SK-N-SH treated with all-trans-retinoic acid at 6 μM for 48 hours (cell line): ENCODE data around the gene CACNA1B.

Source experiments
- ATAC-seq: fragments of 200-7000 bp; cut with Tn5 transposase; 3 replicates; pipeline ENCODE4 v1.9.1; 2020; ENCODE audit warnings: mild to moderate bottlenecking, moderate library complexity
- ARNTL ChIP-seq: fragments of 450-650 bp; formaldehyde crosslinking; IDR thresholded peaks from 2 replicates; pipeline ENCODE4 v1.5.0; 2020; ENCODE audit warnings: low read depth, mild to moderate bottlenecking, moderate library complexity, borderline replicate concordance
- BACH2 ChIP-seq: fragments of 250-450 bp; sonication (Bioruptor Pico); IDR thresholded peaks from 2 replicates; pipeline ENCODE4 v1.9.0; 2021; ENCODE audit warnings: mild to moderate bottlenecking, borderline replicate concordance
- CREB5 ChIP-seq: fragments of 250-450 bp; sonication (Bioruptor Pico); IDR thresholded peaks from 2 replicates; pipeline ENCODE4 v1.5.1; 2020; ENCODE audit warnings: low read depth, mild to moderate bottlenecking, moderate library complexity
- CSDC2 ChIP-seq: fragments of 250-450 bp; sonication (Bioruptor Pico); IDR thresholded peaks from 2 replicates; pipeline ENCODE4 v1.5.0; 2020; ENCODE audit warnings: mild to moderate bottlenecking, moderate library complexity
- CSRNP3 ChIP-seq: fragments of 250-450 bp; sonication (Bioruptor Pico); IDR thresholded peaks from 2 replicates; pipeline ENCODE4 v1.5.1; 2021; ENCODE audit warnings: mild to moderate bottlenecking, moderate library complexity
- ESRRG ChIP-seq: fragments of 250-450 bp; sonication (Bioruptor Pico); IDR thresholded peaks from 2 replicates; pipeline ENCODE4 v1.6.1; 2021; ENCODE audit warnings: mild to moderate bottlenecking
- GLIS3 ChIP-seq: fragments of 250-450 bp; sonication (Bioruptor Pico); IDR thresholded peaks from 2 replicates; pipeline ENCODE4 v1.5.0; 2020; ENCODE audit warnings: mild to moderate bottlenecking, moderate library complexity
- ISL1 ChIP-seq: fragments of 250-450 bp; sonication (Bioruptor Pico); IDR thresholded peaks from 2 replicates; pipeline ENCODE4 v2.1.2; 2022; ENCODE audit warnings: mild to moderate bottlenecking, moderate library complexity
- OSR1 ChIP-seq: fragments of 250-450 bp; sonication (Bioruptor Pico); IDR thresholded peaks from 2 replicates; pipeline ENCODE4 v1.8.0; 2022; ENCODE audit warnings: moderate library complexity, mild to moderate bottlenecking, inconsistent platforms
- PATZ1 ChIP-seq: fragments of 250-450 bp; sonication (Bioruptor Pico); IDR thresholded peaks from 2 replicates; pipeline ENCODE4 v1.8.0; 2020; ENCODE audit warnings: mild to moderate bottlenecking, moderate library complexity, borderline replicate concordance
- PPARA ChIP-seq: fragments of 250-450 bp; sonication (Bioruptor Pico); IDR thresholded peaks from 2 replicates; pipeline ENCODE4 v1.5.0; 2020; ENCODE audit warnings: mild to moderate bottlenecking, borderline replicate concordance
- RARB ChIP-seq: fragments of 250-450 bp; sonication (Bioruptor Pico); IDR thresholded peaks from 2 replicates; pipeline ENCODE4 v1.8.0; 2021; ENCODE audit warnings: mild to moderate bottlenecking, moderate library complexity
- SNAI2 ChIP-seq: fragments of 250-450 bp; sonication (Bioruptor Pico); IDR thresholded peaks from 2 replicates; pipeline ENCODE4 v1.5.0; 2020; ENCODE audit warnings: mild to moderate bottlenecking, moderate library complexity
- TCF4 ChIP-seq: fragments of 250-450 bp; sonication (Bioruptor Pico); IDR thresholded peaks from 2 replicates; pipeline ENCODE4 v1.8.0; 2021; ENCODE audit warnings: mild to moderate bottlenecking, moderate library complexity, borderline replicate concordance
- TOX ChIP-seq: fragments of 250-450 bp; sonication (Bioruptor Pico); IDR thresholded peaks from 2 replicates; pipeline ENCODE4 v1.8.0; 2021; ENCODE audit warnings: mild to moderate bottlenecking, moderate library complexity, borderline replicate concordance
- TSHZ2 ChIP-seq: fragments of 250-450 bp; sonication (Bioruptor Pico); IDR thresholded peaks from 2 replicates; pipeline ENCODE4 v1.5.0; 2020; ENCODE audit warnings: mild to moderate bottlenecking, moderate library complexity
- ZC3H10 ChIP-seq: fragments of 250-450 bp; sonication (Bioruptor Pico); IDR thresholded peaks from 2 replicates; pipeline ENCODE4 v1.5.1; 2021; ENCODE audit warnings: mild to moderate bottlenecking, moderate library complexity
- ZFP3 ChIP-seq: fragments of 250-450 bp; sonication (Bioruptor Pico); IDR thresholded peaks from 2 replicates; pipeline ENCODE4 v1.5.0; 2020; ENCODE audit warnings: mild to moderate bottlenecking, moderate library complexity
- ZFP30 ChIP-seq: fragments of 450-650 bp; formaldehyde crosslinking; IDR thresholded peaks from 2 replicates; pipeline ENCODE4 v1.5.0; 2022; ENCODE audit warnings: mild to moderate bottlenecking, moderate library complexity
- ZNF565 ChIP-seq: fragments of 450-650 bp; formaldehyde crosslinking; conservative IDR thresholded peaks from 2 replicates; pipeline ENCODE4 v1.5.0; 2020; ENCODE audit warnings: low read depth, mild to moderate bottlenecking, moderate library complexity
- ZNF70 ChIP-seq: fragments of 450-650 bp; formaldehyde crosslinking; IDR thresholded peaks from 2 replicates; pipeline ENCODE4 v1.5.0; 2020; ENCODE audit warnings: mild to moderate bottlenecking, moderate library complexity
- ZNF8 ChIP-seq: fragments of 450-650 bp; formaldehyde crosslinking; IDR thresholded peaks from 2 replicates; pipeline ENCODE4 v1.5.0; 2020; ENCODE audit warnings: mild to moderate bottlenecking, moderate library complexity

The CACNA1B gene

GRCh38 chr9:137902646-137903045 is 25.1 kb downstream of the CACNA1B start (continued):
- TF ChIP-seq PPARA (CRISPR knock-in tag) = no peak
- no peak for TF ChIP-seq TCF4 (CRISPR knock-in tag)
- TF ChIP-seq, all 23 proteins: peak for 0

GRCh38 chr9:137905740-137906139 is 28.2 kb downstream of the CACNA1B start:
- no peak for ATAC-seq
- no peak for TF ChIP-seq ARNTL (CRISPR knock-in tag)
- no peak for TF ChIP-seq CSRNP3 (CRISPR knock-in tag)
- no peak for TF ChIP-seq ISL1 (CRISPR knock-in tag)
- TF ChIP-seq ZNF565 (CRISPR knock-in tag) = no peak
- no peak for TF ChIP-seq TCF4 (CRISPR knock-in tag)
- no peak for TF ChIP-seq PPARA (CRISPR knock-in tag)
- TF ChIP-seq ZNF8 = no peak
- TF ChIP-seq PATZ1 (CRISPR knock-in tag) = no peak
- no peak for TF ChIP-seq CREB5 (CRISPR knock-in tag)
- TF ChIP-seq SNAI2 = no peak
- TF ChIP-seq CSDC2 (CRISPR knock-in tag) = no peak
- TF ChIP-seq ZC3H10 (CRISPR knock-in tag) = no peak
- no peak for TF ChIP-seq TOX (CRISPR knock-in tag)

- ATAC-seq = no peak
- no peak for TF ChIP-seq BACH2 (CRISPR knock-in tag)
- TF ChIP-seq OSR1 (CRISPR knock-in tag) = no peak
- no peak for TF ChIP-seq PATZ1 (CRISPR knock-in tag)
- no peak for TF ChIP-seq TSHZ2 (CRISPR knock-in tag)
- TF ChIP-seq GLIS3 (CRISPR knock-in tag) = no peak
- TF ChIP-seq, all 23 proteins: peak for 0
Measured at GRCh38 chr9:137907776-137908175, 30.2 kb downstream of the CACNA1B start.

- ATAC-seq = no peak
- TF ChIP-seq TSHZ2 (CRISPR knock-in tag) (no peak), CSDC2 (CRISPR knock-in tag) (no peak), ZNF565 (CRISPR knock-in tag) (no peak), ZFP3 (CRISPR knock-in tag) (no peak), PPARA (CRISPR knock-in tag) (no peak), BACH2 (CRISPR knock-in tag) (no peak), PATZ1 (CRISPR knock-in tag) (no peak), ARNTL (CRISPR knock-in tag) (no peak), ESRRG (no peak), TOX (CRISPR knock-in tag) (no peak), ISL1 (CRISPR knock-in tag) (no peak), ZNF8 (no peak), ZNF70 (CRISPR knock-in tag) (no peak), RARB (CRISPR knock-in tag) (no peak), ZFP30 (CRISPR knock-in tag) (no peak)
Measured at GRCh38 chr9:137912671-137913070, 35.1 kb downstream of the CACNA1B start.
